ENCODE data around the gene PCDH1. TPM values are rescaled to one million over a fixed set of nuclear protein-coding genes. Genes with fewer than 3 reads are reported as not detected.
A peak's percentile ranks its signal among the peaks of the same experiment; 100 is the strongest.
"Not testable (repeated sequence)": the region's sequence is repeated elsewhere in the genome, so short reads cannot be mapped to it uniquely, and the experiment has no call there.

The PCDH1 gene
- total RNA-seq, 3 donors from 2014 or later: 75.1 to 159 (median 127) TPM

DNA sequence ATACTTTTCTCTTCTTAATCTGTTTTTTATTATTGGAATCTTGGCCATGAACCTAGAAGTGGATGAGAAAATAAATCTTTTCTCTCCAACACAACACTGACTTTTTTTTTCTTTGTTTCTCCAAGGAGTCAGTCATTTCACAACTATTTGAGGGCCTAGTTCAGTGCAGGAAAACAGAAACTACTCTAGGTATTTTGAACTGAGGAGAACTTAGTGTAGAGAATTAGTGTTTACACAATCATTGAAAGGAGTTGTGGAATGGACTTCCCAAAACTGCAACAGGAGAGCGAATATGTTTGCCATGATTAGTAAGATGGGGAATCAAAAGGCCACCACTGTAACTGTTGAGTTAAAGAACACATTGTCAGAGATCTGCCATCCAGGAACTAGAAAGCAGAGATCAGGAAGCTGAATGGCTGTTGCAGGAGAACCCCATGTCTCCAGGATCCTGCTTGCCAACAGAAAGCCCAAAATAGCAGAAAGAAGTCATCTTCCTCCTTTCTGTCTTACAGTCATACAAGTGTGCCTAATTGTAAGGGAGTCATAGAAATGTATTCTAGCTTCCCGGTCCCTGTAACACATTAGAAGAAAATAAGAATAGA, 20.3 kb upstream of the PCDH1 start:
- no peaks in the 10 kb centered on the region for H3K36me3 ChIP-seq (ENCODE audit: low read depth)
- H3K4me1 ChIP-seq (ENCODE audit: low read depth): no peaks in the 10 kb centered on the region
- H3K4me3 ChIP-seq: no peak overlapping the region
- no peaks in the 10 kb centered on the region for H3K9me3 ChIP-seq
- ATAC-seq (no peak), DNase-seq (no peak)
- TF ChIP-seq, protein P1, sequence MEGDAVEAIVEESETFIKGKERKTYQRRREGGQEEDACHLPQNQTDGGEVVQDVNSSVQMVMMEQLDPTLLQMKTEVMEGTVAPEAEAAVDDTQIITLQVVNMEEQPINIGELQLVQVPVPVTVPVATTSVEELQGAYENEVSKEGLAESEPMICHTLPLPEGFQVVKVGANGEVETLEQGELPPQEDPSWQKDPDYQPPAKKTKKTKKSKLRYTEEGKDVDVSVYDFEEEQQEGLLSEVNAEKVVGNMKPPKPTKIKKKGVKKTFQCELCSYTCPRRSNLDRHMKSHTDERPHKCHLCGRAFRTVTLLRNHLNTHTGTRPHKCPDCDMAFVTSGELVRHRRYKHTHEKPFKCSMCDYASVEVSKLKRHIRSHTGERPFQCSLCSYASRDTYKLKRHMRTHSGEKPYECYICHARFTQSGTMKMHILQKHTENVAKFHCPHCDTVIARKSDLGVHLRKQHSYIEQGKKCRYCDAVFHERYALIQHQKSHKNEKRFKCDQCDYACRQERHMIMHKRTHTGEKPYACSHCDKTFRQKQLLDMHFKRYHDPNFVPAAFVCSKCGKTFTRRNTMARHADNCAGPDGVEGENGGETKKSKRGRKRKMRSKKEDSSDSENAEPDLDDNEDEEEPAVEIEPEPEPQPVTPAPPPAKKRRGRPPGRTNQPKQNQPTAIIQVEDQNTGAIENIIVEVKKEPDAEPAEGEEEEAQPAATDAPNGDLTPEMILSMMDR (IDR thresholded peaks at IDR 0.05): no peak
- intact Hi-C loops (cut with DNase I, micrococcal nuclease): no loop called here

DNA sequence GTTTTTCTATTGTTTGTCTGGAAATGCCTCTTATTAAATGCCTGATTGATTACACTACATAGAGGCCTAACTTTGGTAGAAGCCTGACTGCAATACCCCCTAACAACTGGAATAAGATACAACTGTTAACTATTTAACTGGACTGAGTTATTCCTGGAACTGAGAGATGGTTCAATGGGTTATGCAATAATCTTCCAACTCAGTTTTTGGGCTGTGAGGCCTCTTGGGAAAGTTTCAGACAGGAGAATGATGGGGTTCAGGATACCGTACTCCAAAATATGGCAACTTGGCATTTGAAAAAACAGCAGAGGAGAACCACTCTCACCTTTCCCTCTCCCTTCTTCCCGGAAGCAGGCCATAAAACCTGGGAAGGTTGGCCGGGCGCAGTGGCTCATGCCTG, 19.2 kb upstream of the PCDH1 start:
- DNase-seq: no peak
- no peak for ATAC-seq
- TF ChIP-seq, protein P1 (IDR thresholded peaks at IDR 0.05): no peak
- H3K36me3 ChIP-seq (ENCODE audit: low read depth): no peaks in the 10 kb centered on the region
- no peaks in the 10 kb centered on the region for H3K4me1 ChIP-seq (ENCODE audit: low read depth)
- no peak overlapping the region for H3K4me3 ChIP-seq
- intact Hi-C loops (cut with DNase I, micrococcal nuclease): no loop called here
- no peaks in the 10 kb centered on the region for H3K9me3 ChIP-seq

DNA sequence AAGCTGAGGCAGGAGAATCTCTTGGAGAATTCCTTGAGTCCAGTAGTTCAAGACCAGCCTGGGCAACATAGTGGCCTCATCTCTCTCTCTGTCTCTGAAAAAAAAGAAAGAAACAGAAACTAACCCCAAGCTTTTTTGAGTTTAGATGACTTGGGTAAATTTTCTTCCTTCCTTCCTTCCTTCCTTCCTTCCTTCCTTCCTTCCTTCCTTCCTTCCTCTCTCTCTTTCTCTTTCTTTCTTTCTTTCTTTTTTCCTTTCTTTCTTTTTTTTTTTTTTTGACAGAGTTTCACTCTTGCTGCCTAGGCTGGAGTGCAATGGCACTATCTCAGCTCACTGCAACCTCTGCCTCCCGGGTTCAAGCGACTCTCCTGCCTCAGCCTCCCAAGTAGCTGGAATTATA, 12.2 kb upstream of the PCDH1 start:
- H3K4me3 ChIP-seq; ATAC-seq; DNase-seq; H3K4me1 ChIP-seq (ENCODE audit: low read depth); H3K36me3 ChIP-seq (ENCODE audit: low read depth); H3K9me3 ChIP-seq; intact Hi-C loops (cut with DNase I, micrococcal nuclease): not testable (repeated sequence)

DNA sequence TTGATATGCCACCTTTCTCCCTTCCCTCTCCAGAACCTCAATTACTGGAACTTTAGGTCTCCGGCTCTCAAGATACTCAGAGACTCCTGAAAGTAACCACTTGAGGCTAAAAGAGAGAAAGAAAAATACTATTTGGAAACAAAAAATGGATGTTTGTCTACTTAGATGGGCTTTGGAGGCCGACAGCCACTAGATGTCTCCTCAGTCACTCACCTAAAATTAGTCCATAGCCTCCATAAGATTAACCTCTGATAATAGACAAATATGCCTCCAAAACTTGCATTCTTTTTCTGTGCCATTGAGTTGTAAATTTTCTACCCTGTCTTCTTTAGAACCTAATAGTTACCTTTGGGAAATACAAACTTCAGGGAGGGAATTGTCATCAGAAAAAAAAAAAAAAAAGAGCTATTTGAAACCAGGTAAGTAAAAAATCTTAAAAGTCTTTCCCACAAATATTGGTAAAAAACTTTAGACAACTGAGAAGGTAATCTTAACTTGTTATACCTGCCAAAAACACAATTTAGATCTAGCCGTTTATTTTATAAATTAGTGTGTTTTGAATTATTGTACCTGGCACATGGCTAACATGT, 11.2 kb upstream of the PCDH1 start:
- intact Hi-C loops (cut with DNase I, micrococcal nuclease): no loop called here
- Histone ChIP-seq H3K4me3 (no peak overlapping the region), H3K36me3 (ENCODE audit: low read depth) (no peaks in the 10 kb centered on the region), H3K9me3 (no peaks in the 10 kb centered on the region), H3K4me1 (ENCODE audit: low read depth) (no peaks in the 10 kb centered on the region)
- no peak for DNase-seq
- ATAC-seq: no peak
- TF ChIP-seq, protein P1 (IDR thresholded peaks at IDR 0.05): no peak

DNA sequence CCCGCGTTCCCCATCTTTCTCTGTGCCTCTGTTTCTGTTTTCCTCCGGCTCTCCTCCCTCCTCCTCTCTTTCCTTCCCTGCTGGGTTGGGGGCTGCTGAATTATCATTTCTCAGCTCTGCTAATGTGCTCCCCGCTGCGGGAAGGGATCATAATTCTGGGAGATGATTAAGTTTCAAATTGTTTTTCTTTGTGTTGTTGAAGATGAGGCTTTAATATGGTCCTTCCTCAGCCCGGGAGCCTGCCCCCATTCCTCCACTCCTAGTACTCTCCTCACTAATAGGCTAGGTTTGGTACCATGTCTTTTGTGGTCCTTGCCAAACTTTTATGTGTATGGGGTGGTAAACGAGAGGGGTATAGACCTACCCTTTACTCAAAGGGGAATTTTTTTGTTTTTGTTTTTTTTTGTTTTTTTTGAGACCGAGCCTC, 5.7 kb upstream of the PCDH1 start:
- TF ChIP-seq, protein P1 (IDR thresholded peaks at IDR 0.05): no peak
- intact Hi-C loops (cut with DNase I, micrococcal nuclease): loop anchor here in 1 of 2 donors (5.0 kb wide), 1 partner anchor 182 kb away; no protein-coding TSS in a partner anchor

DNA sequence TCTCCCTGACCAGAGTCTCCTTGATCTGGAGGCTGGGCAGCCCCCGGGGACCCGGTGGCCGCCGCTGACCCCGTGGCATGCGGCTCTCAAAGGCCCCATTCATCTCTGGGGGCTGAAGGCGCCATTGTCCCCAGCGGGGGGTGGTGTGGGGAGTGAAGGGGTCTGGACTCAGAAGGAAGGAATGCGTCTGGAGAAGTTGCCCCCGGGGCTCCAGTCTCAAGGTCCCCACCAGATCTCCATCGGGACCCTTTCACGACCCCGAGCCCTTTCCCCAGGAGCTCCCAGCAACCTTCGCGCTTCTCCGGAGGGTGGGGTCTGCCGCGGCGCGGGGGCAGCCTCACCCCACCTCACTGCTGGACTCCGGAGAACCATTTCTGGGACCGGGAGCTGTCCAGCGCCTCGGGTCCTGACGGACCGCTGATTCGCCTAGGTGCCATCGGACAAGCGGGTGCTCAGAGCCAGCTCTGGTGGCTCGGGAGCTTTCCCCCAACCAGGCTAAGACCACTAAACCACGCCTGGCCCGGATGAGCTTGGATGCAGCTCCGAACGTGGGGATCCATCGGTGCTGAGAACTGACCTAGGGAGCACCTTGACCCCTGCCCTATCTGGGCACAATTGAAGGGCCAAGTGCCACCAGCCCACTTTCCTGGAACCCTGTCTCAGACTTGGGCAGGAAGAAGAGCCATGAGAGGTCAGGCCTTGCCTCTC, 5.1 kb upstream of the PCDH1 start:
- H3K4me1 ChIP-seq (ENCODE audit: low read depth): peaks cover 9% of the 10 kb centered on the region
- no peaks in the 10 kb centered on the region for H3K9me3 ChIP-seq
- no peak overlapping the region for H3K4me3 ChIP-seq
- intact Hi-C loops (cut with DNase I, micrococcal nuclease): loop anchor here in 1 of 2 donors (5.0 kb wide), 1 partner anchor 181 kb away; no protein-coding TSS in a partner anchor
- ATAC-seq: no peak
- TF ChIP-seq, protein P1 (IDR thresholded peaks at IDR 0.05): no peak
- DNase-seq: peak in 2 of 3 donors; percentile 58 to 59
- H3K36me3 ChIP-seq (ENCODE audit: low read depth): no peaks in the 10 kb centered on the region

More for the DNA sequence above, 5.7 kb upstream of the PCDH1 start:
- ATAC-seq: no peak
- Histone ChIP-seq H3K9me3 (no peaks in the 10 kb centered on the region), H3K4me3 (no peak overlapping the region), H3K4me1 (ENCODE audit: low read depth) (peaks cover 5% of the 10 kb centered on the region), H3K36me3 (ENCODE audit: low read depth) (no peaks in the 10 kb centered on the region)
- no peak for DNase-seq
